K562 (cell line): ENCODE results near the gene LIAS. TPM values are rescaled to one million over a fixed set of nuclear protein-coding genes. Genes with fewer than 3 reads are reported as not detected.

Source experiments
- ELF4 ChIP-seq: fragments of 450-650 bp; formaldehyde crosslinking; IDR thresholded peaks from 2 replicates; pipeline ENCODE4 v1.4.0; 2022; ENCODE audit warnings: missing genetic modification characterization
- RBBP5 ChIP-seq: fragments of 200-600 bp; sonication (generic); IDR thresholded peaks from 2 replicates; pipeline ENCODE4 v1.6.1; 2012; ENCODE audit warnings: borderline replicate concordance, mild to moderate bottlenecking, low read length, control low read depth, inconsistent platforms; ENCODE audit not compliant: insufficient read depth, poor library complexity, severe bottlenecking
- SIX5 ChIP-seq, 2 experiments: IDR thresholded peaks; 2 replicates each; pipeline ENCODE4 v1.6.1; 2011; ENCODE audit warnings: low read length in 2 of 2, borderline replicate concordance in 1 of 2, low read depth in 1 of 2, mild to moderate bottlenecking in 1 of 2, moderate library complexity in 1 of 2; ENCODE audit not compliant: insufficient read depth in 1 of 2
- SMC3 ChIP-seq: conservative IDR thresholded peaks from 2 replicates; pipeline ENCODE4 v1.6.1; 2011; ENCODE audit warnings: low read depth, low read length, improper control_type of control experiment; ENCODE audit not compliant: insufficient read depth
- TEAD2 ChIP-seq: fragments of 450-650 bp; IDR thresholded peaks from 2 replicates; pipeline ENCODE4 v1.6.1; 2016; ENCODE audit warnings: missing genetic modification characterization, control low read depth, missing compliant biosample characterization
- ZNF408 ChIP-seq: fragments of 250-450 bp; sonication (Bioruptor Pico); IDR thresholded peaks from 2 replicates; pipeline ENCODE4 v1.4.0; 2020; ENCODE audit warnings: low read depth, mild to moderate bottlenecking, moderate library complexity
- ZSCAN29 ChIP-seq: fragments of 450-650 bp; IDR thresholded peaks from 2 replicates; pipeline ENCODE4 v1.6.1; 2017
- polyA plus RNA-seq, 8 experiments: library from polyadenylated mRNA; depleted of rRNA in 4 of 8; stranded (reverse) in 5 of 8; unstranded in 3 of 8; fragments of >200 nt; fragmentation: Nextera tagmentation in 2 of 8; fragmentation: Illumina TruSeq in 1 of 8; extraction: Ambion mirVana in 2 of 8; extraction: Trizol in 1 of 8; gene quantifications; 2 replicates each; pipeline versions ENCODE4 v1.2.1 to v1.2.3, GENCODE V29; 2011 to 2014; ENCODE audit warnings: inconsistent platforms in 1 of 8, missing spikeins in 1 of 8
- total RNA-seq, 7 experiments: library from RNA; depleted of rRNA in 6 of 7; stranded (reverse); fragments of >200 nt in 6 of 7; fragmentation: Illumina TruSeq in 2 of 7; extraction: Trizol in 2 of 7; gene quantifications; 2 replicates each; pipeline versions ENCODE4 v1.2.1 to v1.2.3, GENCODE V29; 2011 to 2021; ENCODE audit warnings: low replicate concordance in 1 of 7
- TF ChIP-seq, protein P1 (sequence below), 2 experiments: fragments of 450-650 bp; IDR thresholded peaks; 2 replicates each; pipeline ENCODE4 v1.6.1; 2016; ENCODE audit warnings: mild to moderate bottlenecking in 2 of 2, borderline replicate concordance in 1 of 2, low read depth in 1 of 2, moderate library complexity in 1 of 2
- TF ChIP-seq, protein P2 (sequence below), 2 experiments: fragments of 450-650 bp; IDR thresholded peaks; 2 replicates each; pipeline ENCODE4 v1.6.1; 2018; ENCODE audit warnings: mild to moderate bottlenecking in 2 of 2, low read depth in 1 of 2; ENCODE audit not compliant: partially characterized antibody in 2 of 2
- TF ChIP-seq, protein P3 (sequence below): sonication (generic); formaldehyde crosslinking; IDR thresholded peaks from 2 replicates; pipeline ENCODE4 v1.8.0; 2022; ENCODE audit warnings: mild to moderate bottlenecking, low read depth, missing genetic modification reagents

LIAS gene
- total and polyA plus RNA-seq, 9 of the 15 experiments (the other 6 are each of a cell fraction or from before 2014, with no cell fraction given) = 21.9 to 57.1 (median 42.1) TPM

DNA sequence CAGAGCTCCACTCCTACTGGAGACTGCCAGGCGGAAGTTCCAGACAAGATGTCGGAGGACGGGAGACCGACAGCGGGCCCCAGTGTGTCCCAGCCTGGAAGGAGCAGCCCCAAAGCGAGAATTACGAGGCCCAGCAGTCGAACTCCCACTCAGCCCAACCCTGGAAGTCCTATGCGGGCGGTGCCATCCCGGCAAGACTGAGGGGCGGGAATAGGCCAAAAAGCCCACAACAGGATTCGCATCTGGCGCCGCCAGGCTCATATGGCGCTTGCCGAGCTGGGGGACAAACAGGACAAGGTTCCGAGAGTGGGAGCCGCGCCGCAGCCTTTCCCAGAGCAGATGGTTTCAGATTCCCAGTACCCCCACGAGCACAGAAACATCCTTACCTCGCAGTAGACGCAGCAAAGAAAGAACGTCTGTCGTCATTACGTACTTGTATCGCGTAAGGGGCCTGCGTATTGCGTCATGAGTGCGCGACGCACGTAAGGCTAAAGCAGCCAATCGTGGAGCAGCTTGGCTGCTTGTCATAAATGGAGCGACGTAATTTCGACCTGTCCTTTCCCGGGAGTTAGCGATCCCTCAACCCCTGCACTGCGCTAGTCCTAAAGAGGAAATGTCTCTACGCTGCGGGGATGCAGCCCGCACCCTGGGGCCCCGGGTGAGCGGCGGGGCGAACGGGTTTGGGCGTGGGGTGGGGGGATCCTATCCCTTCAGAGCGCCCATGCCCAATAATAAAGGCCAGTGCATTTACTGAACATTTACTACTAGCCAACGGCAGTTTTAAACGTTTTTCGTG lies at the start of gene LIAS, which contains the start of gene RPL9 (continued):
- TF ChIP-seq, protein P1, sequence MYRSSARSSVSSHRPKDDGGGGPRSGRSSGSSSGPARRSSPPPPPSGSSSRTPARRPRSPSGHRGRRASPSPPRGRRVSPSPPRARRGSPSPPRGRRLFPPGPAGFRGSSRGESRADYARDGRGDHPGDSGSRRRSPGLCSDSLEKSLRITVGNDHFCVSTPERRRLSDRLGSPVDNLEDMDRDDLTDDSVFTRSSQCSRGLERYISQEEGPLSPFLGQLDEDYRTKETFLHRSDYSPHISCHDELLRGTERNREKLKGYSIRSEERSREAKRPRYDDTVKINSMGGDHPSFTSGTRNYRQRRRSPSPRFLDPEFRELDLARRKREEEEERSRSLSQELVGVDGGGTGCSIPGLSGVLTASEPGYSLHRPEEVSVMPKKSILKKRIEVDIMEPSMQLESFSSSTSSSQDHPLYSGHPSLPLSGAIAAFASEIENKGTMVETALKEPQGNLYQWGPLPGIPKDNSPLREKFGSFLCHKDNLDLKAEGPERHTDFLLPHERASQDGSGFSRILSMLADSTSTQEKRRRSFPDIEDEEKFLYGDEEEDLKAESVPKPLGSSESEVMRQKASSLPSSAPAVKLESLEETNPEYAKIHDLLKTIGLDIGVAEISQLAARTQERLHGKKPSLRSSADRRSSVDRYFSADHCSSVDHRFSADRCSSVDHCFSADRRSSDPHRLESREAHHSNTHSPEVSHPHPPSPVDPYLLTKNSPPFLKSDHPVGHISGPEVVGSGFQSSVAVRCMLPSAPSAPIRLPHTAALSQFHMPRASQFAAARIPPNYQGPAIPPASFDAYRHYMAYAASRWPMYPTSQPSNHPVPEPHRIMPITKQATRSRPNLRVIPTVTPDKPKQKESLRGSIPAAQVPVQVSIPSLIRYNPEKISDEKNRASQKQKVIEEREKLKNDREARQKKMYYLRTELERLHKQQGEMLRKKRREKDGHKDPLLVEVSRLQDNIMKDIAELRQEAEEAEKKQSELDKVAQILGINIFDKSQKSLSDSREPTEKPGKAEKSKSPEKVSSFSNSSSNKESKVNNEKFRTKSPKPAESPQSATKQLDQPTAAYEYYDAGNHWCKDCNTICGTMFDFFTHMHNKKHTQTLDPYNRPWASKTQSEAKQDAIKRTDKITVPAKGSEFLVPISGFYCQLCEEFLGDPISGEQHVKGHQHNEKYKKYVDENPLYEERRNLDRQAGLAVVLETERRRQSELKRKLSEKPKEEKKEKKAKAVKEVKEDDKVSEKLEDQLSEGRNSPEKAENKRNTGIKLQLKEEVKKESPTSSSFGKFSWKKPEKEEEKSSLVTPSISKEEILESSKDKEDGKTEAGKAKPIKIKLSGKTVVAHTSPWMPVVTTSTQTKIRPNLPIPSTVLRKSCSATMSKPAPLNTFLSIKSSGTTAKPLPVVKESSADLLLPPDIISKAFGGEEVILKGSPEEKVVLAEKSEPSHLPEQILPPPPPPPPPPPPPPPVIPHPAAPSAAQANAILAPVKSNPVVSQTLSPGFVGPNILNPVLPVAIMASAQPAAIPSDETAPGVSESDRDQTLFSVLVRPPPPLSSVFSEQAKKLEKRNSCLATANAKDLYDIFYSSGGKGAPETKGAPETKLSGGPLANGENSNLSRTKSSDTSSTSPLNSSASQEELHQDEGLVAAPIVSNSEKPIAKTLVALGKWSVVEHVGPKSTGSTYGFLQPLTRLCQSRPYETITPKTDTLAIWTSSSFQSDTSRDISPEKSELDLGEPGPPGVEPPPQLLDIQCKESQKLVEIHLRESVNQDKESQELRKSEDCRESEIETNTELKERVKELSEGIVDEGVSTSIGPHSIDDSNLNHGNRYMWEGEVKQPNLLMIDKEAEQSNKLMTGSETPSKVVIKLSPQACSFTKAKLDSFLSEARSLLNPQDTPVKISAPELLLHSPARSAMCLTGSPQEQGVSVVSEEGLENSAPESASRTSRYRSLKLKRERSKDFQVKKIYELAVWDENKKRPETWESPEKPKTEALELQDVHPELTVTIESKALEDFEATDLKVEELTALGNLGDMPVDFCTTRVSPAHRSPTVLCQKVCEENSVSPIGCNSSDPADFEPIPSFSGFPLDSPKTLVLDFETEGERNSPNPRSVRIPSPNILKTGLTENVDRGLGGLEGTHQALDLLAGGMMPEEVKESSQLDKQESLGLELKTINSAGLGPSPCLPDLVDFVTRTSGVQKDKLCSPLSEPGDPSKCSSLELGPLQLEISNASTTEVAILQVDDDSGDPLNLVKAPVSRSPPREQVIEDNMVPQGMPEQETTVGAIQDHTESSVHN (IDR thresholded peaks at IDR 0.05; ENCODE audit: borderline replicate concordance in 1 of 2, low read depth in 1 of 2) = peak in 1 of 2 experiments; percentile 91; a peak in 2 of 4 replicates
- no peak for TF ChIP-seq TEAD2 (tag)
- TF ChIP-seq, protein P2, sequence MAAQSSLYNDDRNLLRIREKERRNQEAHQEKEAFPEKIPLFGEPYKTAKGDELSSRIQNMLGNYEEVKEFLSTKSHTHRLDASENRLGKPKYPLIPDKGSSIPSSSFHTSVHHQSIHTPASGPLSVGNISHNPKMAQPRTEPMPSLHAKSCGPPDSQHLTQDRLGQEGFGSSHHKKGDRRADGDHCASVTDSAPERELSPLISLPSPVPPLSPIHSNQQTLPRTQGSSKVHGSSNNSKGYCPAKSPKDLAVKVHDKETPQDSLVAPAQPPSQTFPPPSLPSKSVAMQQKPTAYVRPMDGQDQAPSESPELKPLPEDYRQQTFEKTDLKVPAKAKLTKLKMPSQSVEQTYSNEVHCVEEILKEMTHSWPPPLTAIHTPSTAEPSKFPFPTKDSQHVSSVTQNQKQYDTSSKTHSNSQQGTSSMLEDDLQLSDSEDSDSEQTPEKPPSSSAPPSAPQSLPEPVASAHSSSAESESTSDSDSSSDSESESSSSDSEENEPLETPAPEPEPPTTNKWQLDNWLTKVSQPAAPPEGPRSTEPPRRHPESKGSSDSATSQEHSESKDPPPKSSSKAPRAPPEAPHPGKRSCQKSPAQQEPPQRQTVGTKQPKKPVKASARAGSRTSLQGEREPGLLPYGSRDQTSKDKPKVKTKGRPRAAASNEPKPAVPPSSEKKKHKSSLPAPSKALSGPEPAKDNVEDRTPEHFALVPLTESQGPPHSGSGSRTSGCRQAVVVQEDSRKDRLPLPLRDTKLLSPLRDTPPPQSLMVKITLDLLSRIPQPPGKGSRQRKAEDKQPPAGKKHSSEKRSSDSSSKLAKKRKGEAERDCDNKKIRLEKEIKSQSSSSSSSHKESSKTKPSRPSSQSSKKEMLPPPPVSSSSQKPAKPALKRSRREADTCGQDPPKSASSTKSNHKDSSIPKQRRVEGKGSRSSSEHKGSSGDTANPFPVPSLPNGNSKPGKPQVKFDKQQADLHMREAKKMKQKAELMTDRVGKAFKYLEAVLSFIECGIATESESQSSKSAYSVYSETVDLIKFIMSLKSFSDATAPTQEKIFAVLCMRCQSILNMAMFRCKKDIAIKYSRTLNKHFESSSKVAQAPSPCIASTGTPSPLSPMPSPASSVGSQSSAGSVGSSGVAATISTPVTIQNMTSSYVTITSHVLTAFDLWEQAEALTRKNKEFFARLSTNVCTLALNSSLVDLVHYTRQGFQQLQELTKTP (IDR thresholded peaks at IDR 0.05; ENCODE audit: low read depth in 1 of 2, partially characterized antibody in 2 of 2) = peak in 1 of 2 experiments; percentile 8
- TF ChIP-seq SMC3 = no peak
- TF ChIP-seq, protein P3, sequence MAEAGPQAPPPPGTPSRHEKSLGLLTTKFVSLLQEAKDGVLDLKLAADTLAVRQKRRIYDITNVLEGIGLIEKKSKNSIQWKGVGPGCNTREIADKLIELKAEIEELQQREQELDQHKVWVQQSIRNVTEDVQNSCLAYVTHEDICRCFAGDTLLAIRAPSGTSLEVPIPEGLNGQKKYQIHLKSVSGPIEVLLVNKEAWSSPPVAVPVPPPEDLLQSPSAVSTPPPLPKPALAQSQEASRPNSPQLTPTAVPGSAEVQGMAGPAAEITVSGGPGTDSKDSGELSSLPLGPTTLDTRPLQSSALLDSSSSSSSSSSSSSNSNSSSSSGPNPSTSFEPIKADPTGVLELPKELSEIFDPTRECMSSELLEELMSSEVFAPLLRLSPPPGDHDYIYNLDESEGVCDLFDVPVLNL (CRISPR knock-in tag) = peak; percentile 79; the same call in 1 of the 2 replicates
- TF ChIP-seq RBBP5 = peak; percentile 99
- TF ChIP-seq ZSCAN29 = peak; percentile 70; the same call in 1 of the 2 replicates
- TF ChIP-seq SIX5 (IDR thresholded peaks at IDR 0.05; ENCODE audit: borderline replicate concordance in 1 of 2, insufficient read depth in 1 of 2, low read depth in 1 of 2, low read length in 2 of 2) = peak in 1 of 2 experiments; percentile 19; a peak in 1 of 4 replicates
- TF ChIP-seq ELF4 (CRISPR knock-in tag) = no peak
- no peak for TF ChIP-seq ZNF408 (CRISPR knock-in tag)
